HG03097 (cell line): ENCODE measurements around the gene TMEM144.
"Not testable (repeated sequence)": the region's sequence is repeated elsewhere in the genome, so short reads cannot be mapped to it uniquely, and the experiment has no call there.

Experiments
- ATAC-seq: cut with Tn5 transposase; IDR thresholded peaks from one replicate; pipeline ENCODE4 v1.9.1; 2021; ENCODE audit not compliant: unreplicated experiment, low FRiP score

The TMEM144 gene

DNA sequence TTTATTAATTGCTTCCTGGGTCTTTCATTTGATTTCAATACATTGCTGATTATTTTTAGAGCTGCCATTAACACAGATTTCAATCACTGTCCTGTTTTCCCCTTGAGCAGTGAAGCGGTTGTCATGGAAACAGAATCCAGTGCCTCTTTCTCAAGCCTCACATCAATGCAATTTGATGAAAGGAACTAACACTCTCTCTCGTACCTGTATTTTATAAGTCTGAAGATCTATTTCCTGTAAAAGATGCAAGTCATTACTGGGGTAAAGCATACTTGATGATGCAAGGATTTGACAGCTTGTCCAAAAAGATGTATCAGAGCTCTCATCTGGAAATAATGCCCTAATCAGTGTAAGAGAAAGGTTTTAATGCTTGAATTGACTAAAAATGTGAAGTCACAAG is 19.6 kb upstream of the TMEM144 start:
- no peak for ATAC-seq

DNA sequence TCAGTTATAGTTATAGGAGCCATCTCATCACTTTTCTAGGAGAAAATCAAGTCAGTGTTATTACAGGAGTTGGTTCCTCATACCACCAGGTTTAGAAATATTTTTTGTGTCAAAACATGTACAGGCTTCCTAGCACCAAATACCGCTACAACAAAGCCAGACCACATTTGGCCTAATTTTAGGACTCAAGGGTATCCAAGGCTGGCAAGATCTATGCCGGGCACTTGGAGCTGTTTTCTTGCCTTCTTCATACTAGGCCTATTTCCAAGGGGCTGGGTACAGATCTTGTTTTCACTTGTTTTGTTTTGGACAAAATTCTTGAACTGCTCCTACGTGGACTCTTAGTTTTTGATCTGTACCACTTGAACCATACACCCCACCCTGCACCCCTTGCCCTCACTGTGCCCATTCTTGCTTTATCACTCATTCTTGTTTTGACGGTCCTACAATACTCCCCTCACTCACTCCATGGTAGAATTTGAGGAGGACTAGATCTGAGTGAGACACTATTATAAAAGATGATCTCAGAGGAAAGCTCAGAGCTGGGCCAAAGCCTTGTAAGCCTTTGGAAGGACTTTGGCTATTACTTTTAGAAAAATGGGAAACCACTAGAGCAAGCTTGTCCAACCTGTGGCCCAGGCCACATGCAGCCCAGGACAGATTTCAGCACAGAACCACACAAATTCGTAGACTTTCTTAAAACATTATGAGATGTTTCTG is 17.7 kb upstream of the TMEM144 start:
- no peak for ATAC-seq

DNA sequence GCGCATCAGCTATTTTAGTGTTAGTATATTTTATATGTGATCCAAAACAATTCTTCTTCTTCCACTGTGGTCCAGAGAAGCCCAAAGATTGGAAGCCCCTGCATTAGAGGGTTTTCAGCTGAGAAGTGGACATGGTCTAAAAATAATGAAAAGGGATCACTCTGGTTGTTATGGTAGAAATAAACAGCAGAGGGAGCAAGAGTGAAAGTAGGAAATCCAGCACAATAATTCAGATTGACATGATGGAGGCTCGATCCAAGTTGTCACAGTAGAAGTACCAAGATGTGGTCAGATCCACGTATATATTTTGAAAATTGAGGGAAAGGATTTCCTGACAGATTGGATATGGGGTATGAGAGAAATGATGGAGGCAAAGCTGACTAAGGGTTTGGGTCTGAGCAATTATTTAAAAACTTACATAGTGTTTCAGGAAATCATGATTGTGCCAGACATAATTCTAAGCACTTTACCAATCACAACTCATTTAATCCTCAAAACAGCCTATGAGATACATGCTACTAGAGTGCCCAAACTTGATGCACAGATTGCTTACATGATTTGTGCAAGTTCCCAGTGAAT is 17.0 kb upstream of the TMEM144 start:
- no peak for ATAC-seq

GRCh38 chr4:158195297-158195696 is 15.0 kb upstream of the TMEM144 start:
- no peak for ATAC-seq

DNA sequence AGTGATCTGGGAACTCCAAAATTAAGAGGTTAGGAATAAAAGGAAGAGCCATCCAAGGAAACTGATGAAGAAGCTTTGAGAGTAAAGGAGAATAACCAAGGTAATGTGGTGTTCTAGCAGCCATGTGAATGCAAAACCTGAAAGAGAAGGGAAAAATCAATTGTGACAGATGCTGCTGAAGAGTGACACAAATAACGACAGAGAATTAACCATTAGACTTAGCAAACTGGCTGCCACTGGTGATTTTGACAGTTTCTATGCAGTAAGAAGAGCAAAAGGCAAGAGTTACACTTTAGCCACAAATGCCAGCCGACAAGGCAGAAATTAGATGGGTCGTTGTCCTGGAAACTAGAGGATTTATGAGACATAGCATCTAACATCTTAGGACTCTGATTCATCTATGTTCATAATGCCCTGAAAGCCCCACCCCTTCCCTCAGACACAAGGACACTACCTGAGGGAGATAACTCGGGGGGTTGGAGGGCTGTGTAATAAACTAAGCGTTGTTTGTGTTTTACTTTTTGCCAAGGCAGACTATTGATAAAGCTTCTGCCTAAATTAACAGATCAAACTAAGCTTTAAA is 13.0 kb upstream of the TMEM144 start:
- ATAC-seq, result no peak

DNA sequence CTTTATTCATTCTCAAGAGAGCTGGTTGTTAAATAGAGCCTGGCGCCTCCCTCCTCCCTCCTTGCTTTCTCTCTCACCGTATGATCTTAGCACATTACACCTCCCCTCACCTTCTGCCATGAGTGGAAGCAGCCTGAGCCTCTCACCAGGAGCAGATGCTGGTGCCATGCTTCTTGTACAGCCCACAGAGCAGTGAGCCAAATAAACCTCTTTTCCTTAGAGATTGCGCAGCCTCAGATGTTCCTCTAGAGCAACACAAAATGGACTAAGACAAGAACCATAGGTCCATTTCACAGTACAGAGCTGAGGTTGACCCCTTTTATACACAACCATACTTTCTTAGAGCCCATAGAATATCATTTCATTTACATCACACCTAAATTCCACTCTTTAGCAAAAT is 10.1 kb upstream of the TMEM144 start:
- no peak for ATAC-seq

- no peak for ATAC-seq
These were observed 9.0 kb upstream of the TMEM144 start for GRCh38 chr4:158201322-158201721.

- no peak for ATAC-seq
These were observed 8.4 kb upstream of the TMEM144 start for GRCh38 chr4:158201876-158202275.

GRCh38 chr4:158202481-158202880 is 7.8 kb upstream of the TMEM144 start:
- ATAC-seq, result no peak

DNA sequence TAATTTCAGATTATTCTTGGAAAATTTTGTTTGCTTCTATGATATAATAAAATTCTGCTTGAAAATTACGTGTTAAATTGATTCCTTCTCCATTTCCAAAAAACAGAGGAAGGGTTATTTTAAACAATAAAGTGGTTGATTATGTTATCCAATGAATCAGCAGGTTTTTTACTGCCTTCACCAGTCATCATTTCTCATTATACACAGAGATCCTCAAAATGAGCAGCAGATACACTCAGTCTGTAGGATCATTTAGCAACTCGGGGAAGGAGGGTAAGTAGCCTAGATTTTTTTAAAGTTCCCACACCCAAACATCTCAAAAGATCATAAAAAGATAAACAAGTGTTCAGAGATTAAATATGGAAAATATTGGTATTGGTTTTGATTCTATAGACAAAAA is 6.8 kb upstream of the TMEM144 start:
- ATAC-seq, result no peak

GRCh38 chr4:158203929-158204328 is 6.4 kb upstream of the TMEM144 start:
- ATAC-seq, result no peak

- ATAC-seq, result peak; percentile 85
These were observed 1.2 kb upstream of the TMEM144 start for GRCh38 chr4:158208963-158209640.

GRCh38 chr4:158211222-158211621 is 936 bp downstream of the TMEM144 start:
- ATAC-seq, result no peak

GRCh38 chr4:158213466-158213865 is 3.2 kb downstream of the TMEM144 start:
- ATAC-seq, result no peak

DNA sequence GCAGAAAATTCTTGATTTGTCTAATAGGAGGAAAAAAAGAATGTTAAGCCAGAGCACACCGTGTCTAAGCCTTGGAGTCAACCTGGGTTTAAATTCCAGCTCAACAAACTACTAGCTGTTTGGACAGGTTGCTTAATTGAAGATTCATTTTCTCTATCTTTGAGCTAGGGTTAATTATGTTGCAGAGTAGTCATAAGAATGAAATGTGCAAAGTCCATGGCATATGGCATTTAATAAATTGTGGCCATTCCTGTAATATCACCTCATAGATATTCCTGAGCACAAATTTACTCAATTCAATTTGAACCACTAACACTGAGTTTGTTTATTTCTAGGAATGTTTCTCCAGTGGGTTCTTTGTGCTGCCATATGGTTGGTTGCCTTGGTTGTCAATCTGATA is 4.6 kb downstream of the TMEM144 start:
- no peak for ATAC-seq

DNA sequence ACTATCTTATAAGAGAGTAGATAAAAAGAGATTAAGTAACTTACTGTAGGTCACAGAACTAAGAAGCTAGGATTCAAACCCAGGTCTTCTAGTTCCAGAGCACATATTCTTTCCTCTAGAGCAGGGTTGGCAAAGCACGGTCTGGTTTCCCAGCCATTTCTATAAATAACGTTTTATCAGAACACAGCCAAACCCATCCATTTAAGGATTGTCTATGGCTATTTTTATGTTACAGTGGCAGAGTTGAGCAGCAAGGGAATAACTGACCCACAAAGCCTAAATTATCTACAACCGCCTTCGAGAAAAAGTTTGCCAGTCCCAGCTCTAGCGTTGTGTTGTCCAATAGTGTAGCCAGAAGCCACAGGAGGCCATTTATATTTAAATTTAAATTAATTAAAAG is 7.5 kb downstream of the TMEM144 start:
- no peak for ATAC-seq

GRCh38 chr4:158219623-158220022 is 9.3 kb downstream of the TMEM144 start:
- no peak for ATAC-seq

DNA sequence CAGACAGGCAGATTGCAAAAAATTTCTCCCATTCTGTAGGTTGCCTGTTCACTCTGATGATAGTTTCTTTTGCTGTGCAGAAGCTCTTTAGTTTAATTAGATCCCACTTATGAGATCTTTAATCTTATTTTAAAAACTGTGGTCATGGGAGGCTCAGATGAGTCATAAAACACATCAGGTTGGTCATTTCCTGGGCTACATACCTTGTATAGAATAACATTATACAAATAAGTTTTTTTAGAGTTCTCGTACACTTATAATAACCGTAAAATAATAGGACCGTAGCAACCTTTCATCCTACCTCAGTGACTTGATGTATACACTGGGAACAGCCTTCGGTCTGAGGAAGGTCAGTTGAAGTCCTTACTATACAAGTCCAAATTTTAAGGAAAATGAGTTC is 14.0 kb downstream of the TMEM144 start:
- ATAC-seq, result not testable (repeated sequence)

DNA sequence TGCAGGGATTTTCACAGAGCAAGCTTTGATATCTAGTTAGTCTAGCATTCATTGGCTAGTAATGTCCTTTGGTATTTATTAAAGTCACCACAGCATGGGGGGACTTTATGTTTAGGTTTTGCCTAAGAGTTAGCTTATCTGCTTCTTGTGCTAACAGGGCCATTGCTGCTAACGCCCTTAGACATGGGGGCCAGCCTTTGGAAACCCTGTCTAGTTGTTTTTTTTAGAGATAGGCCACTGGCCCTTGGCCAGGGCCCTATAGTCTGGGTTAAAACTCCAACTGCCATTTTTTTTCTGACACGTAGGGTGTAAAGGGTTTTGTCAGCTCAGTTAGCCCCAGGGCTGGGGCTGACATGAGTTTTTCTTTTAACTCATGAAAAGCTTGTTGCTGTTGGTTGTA is 14.7 kb downstream of the TMEM144 start:
- ATAC-seq, result not testable (repeated sequence)

DNA sequence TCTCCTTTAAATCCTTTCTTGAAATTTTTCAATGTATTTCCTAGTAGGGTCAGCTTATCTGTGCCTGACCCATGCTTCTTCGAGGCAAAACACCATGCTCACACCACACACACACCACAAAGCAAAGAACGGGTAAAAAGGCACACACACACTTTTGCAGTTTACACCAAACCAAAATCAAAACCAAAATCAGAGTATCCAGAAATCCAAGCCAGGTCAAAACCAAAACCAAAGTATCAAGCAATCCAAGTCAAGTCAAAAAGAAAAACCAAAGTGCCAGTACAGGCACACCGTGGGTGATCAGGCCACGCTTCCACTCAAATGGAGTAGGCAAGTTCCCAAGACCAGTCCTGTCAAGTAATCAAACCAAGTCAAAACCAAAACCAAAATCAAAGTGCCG is 17.6 kb downstream of the TMEM144 start:
- not testable (repeated sequence) for ATAC-seq

DNA sequence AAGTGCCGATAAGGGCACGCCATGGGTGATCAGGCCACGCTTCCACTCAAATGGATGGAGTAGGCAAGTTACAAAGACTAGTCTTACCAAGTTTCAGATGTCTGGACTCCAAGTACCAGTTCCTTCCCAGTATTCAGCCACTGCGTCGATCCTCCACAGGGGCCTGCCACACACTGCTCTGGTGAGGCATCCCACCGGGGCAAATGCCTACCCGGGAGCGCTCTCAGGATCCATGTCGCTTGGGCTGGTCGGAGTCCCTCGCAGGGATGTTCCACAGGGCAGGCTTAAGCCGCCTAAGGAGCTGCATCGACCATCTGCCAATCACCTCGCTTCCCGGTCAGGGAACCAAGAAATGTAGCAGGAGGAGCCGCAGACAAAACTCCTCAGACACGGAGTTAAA is 18.1 kb downstream of the TMEM144 start:
- ATAC-seq, result not testable (repeated sequence)

DNA sequence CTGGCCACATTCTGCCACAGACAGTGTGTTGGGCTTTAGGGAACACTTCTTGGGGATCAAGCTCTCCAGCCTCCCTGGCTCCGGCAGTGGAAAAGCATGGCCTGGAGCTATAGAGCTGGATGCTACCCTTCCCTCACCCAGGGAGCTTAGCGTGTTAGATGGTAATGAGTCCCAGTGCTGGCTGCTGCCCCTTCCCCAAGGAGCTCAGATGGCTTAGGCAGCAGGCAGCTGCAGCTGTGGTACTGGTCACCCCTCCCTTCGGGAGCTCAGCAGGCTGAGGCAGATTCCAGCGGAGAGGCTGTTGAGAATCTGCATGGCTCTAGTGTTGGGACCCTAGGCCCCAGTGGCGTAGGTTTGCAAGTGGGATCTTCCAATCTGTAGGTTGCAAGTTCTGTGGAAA is 19.5 kb downstream of the TMEM144 start:
- ATAC-seq, result no peak
